ENCODE data around the gene CNKSR3. TPM values are rescaled to one million over a fixed set of nuclear protein-coding genes. Genes with fewer than 3 reads are reported as not detected.
A peak's percentile ranks its signal among the peaks of the same experiment; 100 is the strongest.

The CNKSR3 gene
- polyA plus RNA-seq, 1 donor from 2014 or later: not detected

GRCh38 chr6:154399097-154399496, 111.4 kb downstream of the CNKSR3 start:
- peaks cover 6% of the 10 kb centered on the region for H3K27me3 Mint-ChIP-seq
- H3K9me3 Mint-ChIP-seq: no peaks in the 10 kb centered on the region
- no peaks in the 10 kb centered on the region for H3K4me1 Mint-ChIP-seq
- H3K27ac Mint-ChIP-seq: no peak overlapping the region
- H3K36me3 Mint-ChIP-seq: no peaks in the 10 kb centered on the region
- H3K4me3 Mint-ChIP-seq: no peak overlapping the region

GRCh38 chr6:154397491-154398195, 112.8 kb downstream of the CNKSR3 start:
- Mint-ChIP-seq H3K27ac (no peak overlapping the region), H3K27me3 (peaks cover 6% of the 10 kb centered on the region), H3K36me3 (no peaks in the 10 kb centered on the region), H3K4me3 (no peak overlapping the region), H3K4me1 (no peaks in the 10 kb centered on the region), H3K9me3 (no peaks in the 10 kb centered on the region)

GRCh38 chr6:154395878-154396277, 114.6 kb downstream of the CNKSR3 start:
- peaks cover 8% of the 10 kb centered on the region for H3K27me3 Mint-ChIP-seq
- H3K36me3 Mint-ChIP-seq: peaks cover 1% of the 10 kb centered on the region

GRCh38 chr6:154395316-154395715, 115.2 kb downstream of the CNKSR3 start:
- H3K4me1 Mint-ChIP-seq: peaks cover 0 to 1% (median 0%) of the 10 kb centered on the region in 3 donors
- H3K27me3 Mint-ChIP-seq: peaks cover 8% of the 10 kb centered on the region
- peaks cover 0 to 4% (median 0%) of the 10 kb centered on the region in 3 donors for H3K9me3 Mint-ChIP-seq
- no peak overlapping the region for H3K4me3 Mint-ChIP-seq
- H3K36me3 Mint-ChIP-seq: peaks cover 1% of the 10 kb centered on the region
- H3K27ac Mint-ChIP-seq: no peak overlapping the region

More at GRCh38 chr6:154395878-154396277, 114.6 kb downstream of the CNKSR3 start:
- peaks cover 0 to 1% (median 0%) of the 10 kb centered on the region in 3 donors for H3K4me1 Mint-ChIP-seq
- H3K4me3 Mint-ChIP-seq: no peak overlapping the region
- no peak overlapping the region for H3K27ac Mint-ChIP-seq
- H3K9me3 Mint-ChIP-seq: peaks cover 0 to 4% (median 0%) of the 10 kb centered on the region in 3 donors

DNA sequence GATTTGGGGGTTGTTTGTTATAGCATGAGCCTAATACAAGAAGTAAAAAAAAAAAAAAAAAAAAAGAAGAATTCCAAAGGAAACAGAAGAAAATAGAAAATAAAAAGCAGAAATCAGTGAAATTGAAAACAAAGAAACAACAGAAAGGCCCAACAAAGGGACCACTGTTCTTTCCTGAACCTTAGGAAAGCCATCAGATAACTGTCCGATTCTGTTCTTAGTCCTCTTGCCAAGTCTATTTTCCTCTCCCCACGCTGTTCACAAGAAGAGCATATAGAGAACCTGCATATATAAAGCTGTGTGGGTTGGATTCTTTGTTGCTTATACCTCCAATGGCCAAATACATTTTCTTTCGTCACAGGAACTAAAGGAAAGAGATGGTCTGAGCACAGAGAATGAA, 115.9 kb downstream of the CNKSR3 start:
- H3K4me3 Mint-ChIP-seq: no peak overlapping the region
- peak overlapping the region in 2 of 3 donors; percentile 8 to 72 for H3K27ac Mint-ChIP-seq

GRCh38 chr6:154390034-154390433, 120.5 kb downstream of the CNKSR3 start:
- Mint-ChIP-seq H3K27ac (no peak overlapping the region), H3K27me3 (peaks cover 11% of the 10 kb centered on the region), H3K36me3 (peaks cover 1% of the 10 kb centered on the region)

More for the DNA sequence above, 115.9 kb downstream of the CNKSR3 start:
- H3K4me1 Mint-ChIP-seq: peaks cover 0 to 1% (median 0%) of the 10 kb centered on the region in 3 donors
- H3K36me3 Mint-ChIP-seq: peaks cover 1% of the 10 kb centered on the region
- H3K9me3 Mint-ChIP-seq: peaks cover 4% of the 10 kb centered on the region in 3 donors
- peaks cover 8% of the 10 kb centered on the region for H3K27me3 Mint-ChIP-seq

DNA sequence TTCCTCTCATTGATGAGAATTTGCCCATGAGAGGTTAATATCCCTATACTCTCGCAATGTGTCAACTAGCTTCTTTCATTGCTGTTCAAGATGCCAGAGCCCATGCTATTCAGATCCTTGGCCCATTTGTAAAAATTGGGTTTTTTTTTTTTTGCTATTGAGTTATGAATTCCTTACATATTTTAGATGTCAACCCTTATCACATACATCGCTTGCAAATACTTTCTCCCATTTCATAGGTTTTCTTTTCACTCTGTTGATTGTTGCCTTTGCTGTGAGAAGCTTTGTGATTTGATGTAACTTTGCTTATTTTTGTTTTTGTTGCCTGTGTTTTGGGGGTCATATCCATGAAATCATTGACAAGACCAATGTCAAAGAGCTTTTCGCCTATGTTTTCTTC, 121.7 kb downstream of the CNKSR3 start:
- Mint-ChIP-seq H3K27ac (no peak overlapping the region), H3K4me3 (no peak overlapping the region), H3K9me3 (peaks cover 6 to 11% (median 11%) of the 10 kb centered on the region in 3 donors), H3K27me3 (peaks cover 11% of the 10 kb centered on the region), H3K4me1 (peaks cover 0 to 1% (median 0%) of the 10 kb centered on the region in 3 donors), H3K36me3 (peaks cover 1% of the 10 kb centered on the region)

More at GRCh38 chr6:154390034-154390433, 120.5 kb downstream of the CNKSR3 start:
- Mint-ChIP-seq H3K9me3 (peaks cover 6 to 11% (median 11%) of the 10 kb centered on the region in 3 donors), H3K4me3 (no peak overlapping the region), H3K4me1 (peaks cover 0 to 1% (median 0%) of the 10 kb centered on the region in 3 donors)

DNA sequence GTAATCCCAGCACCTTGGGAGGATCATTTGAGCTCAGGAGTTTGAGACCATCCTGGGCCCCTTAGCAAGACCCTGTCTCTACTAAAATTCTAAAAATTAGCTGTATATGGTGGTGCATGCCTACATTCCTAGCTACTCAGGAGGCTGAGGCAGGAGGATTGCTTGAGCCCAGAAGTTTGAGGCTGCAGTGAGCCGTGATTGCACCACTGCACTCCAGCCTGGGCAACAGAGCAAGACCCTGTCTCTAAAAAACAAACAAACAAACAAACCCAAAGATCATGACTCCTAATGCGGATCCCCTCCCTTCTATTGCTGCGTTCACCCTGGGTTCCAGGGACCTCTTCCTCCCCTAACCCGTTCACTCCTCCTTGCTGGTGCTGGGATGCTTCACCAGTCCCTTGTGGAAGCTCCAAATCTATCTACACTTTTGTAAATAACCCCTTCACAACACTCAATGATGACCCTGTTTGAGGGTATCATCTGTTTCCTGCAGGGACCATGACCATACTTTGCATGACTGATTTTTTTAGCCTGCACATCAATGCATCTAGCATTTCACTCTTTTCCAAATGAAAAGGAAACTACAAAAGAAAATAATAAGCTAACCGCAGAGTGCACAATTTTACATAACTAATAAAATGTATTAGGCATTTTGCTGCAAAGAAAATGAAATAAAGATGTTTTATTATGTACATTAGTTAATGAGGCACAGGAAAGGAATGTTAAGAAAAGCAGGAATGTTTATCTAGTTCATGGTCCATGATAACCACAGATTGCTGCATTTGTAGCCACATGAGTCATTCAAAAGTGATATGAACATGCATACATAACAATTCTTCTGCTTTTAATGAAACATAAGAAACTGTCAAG, 123.4 kb downstream of the CNKSR3 start:
- H3K27ac Mint-ChIP-seq: no peak overlapping the region

DNA sequence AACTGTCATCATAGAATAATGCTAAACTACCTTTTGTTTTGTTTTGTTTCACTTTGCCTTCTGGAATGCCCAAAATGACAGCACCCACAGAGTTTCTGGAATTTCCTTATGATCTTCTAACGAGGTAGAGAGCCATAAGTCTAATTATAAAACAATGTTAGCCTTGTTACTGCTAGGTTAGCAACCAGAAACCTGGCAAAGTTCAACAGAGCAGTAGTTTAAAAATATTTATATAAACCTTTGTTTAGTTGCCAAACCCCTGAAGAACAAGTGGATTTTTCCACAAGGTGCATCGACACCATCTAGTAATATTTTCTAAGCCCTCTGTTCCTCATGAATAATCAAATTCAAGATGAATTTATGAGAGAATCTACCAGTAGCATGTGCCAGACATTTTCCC, 126.3 kb downstream of the CNKSR3 start:
- Mint-ChIP-seq H3K36me3 (no peaks in the 10 kb centered on the region), H3K4me1 (no peaks in the 10 kb centered on the region), H3K27ac (no peak overlapping the region), H3K9me3 (peaks cover 0 to 8% (median 8%) of the 10 kb centered on the region in 3 donors), H3K27me3 (peaks cover 5% of the 10 kb centered on the region), H3K4me3 (no peak overlapping the region)

More for the DNA sequence above, 123.4 kb downstream of the CNKSR3 start:
- Mint-ChIP-seq H3K9me3 (peaks cover 6 to 15% (median 14%) of the 10 kb centered on the region in 3 donors), H3K4me1 (peaks cover 0 to under 1% (median 0%) of the 10 kb centered on the region in 3 donors), H3K36me3 (peaks cover 1% of the 10 kb centered on the region), H3K27me3 (peaks cover 6% of the 10 kb centered on the region), H3K4me3 (no peak overlapping the region)

DNA sequence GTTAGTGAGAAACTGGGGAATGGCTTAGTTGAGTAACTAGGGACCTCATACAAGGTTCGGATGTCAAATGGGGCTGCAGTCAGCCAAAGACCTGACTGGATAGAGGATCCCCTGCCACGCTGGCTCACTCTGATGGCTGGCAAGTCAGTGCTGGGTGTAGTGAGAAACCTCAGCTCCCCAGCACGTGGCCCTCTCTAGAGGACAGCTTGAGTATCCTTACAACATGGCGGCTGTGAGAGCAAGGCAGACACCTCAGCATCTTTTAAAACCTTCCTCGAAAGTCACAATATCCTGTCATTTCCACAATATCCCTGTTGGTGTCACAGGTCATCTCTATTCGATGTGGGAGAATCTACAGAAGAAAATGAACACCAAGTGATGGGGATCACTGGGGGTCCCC, 127.2 kb downstream of the CNKSR3 start:
- peaks cover 5% of the 10 kb centered on the region for H3K27me3 Mint-ChIP-seq
- H3K9me3 Mint-ChIP-seq: peaks cover 0 to 5% (median 4%) of the 10 kb centered on the region in 3 donors
- H3K27ac Mint-ChIP-seq: no peak overlapping the region
- H3K36me3 Mint-ChIP-seq: no peaks in the 10 kb centered on the region
- H3K4me1 Mint-ChIP-seq: no peaks in the 10 kb centered on the region
- H3K4me3 Mint-ChIP-seq: no peak overlapping the region

- Mint-ChIP-seq H3K27me3 (peaks cover 5% of the 10 kb centered on the region), H3K27ac (no peak overlapping the region), H3K4me1 (no peaks in the 10 kb centered on the region), H3K4me3 (no peak overlapping the region), H3K9me3 (peaks cover 0 to 5% (median 4%) of the 10 kb centered on the region in 3 donors), H3K36me3 (no peaks in the 10 kb centered on the region)
Measured at GRCh38 chr6:154382740-154383139, 127.7 kb downstream of the CNKSR3 start.

DNA sequence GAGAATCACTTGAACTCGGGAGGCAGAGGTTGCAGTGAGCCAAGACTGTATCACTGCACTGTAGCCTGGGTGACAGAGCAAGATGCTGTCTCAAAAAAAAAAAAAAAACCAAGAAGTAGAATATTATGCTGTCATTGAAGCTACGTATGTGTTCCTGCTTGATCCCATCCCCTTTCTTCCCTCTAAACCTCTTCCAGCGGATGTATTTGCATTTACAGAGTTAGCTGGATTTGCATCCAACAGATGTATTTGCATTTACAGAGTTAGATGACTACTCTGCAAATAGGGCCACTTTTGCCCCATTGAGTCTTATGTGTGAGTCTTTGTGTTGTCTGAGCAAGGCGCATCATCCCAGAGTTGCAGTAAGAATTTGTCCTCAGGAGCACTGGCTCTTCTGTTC, 128.9 kb downstream of the CNKSR3 start:
- no peak overlapping the region for H3K4me3 Mint-ChIP-seq
- no peaks in the 10 kb centered on the region for H3K4me1 Mint-ChIP-seq
- H3K27ac Mint-ChIP-seq: peak overlapping the region in 1 of 3 donors; percentile 5
- H3K36me3 Mint-ChIP-seq: no peaks in the 10 kb centered on the region
- H3K27me3 Mint-ChIP-seq: peaks cover 1% of the 10 kb centered on the region
- peaks cover 0 to 5% (median 3%) of the 10 kb centered on the region in 3 donors for H3K9me3 Mint-ChIP-seq

GRCh38 chr6:154380741-154381140, 129.7 kb downstream of the CNKSR3 start:
- H3K27ac Mint-ChIP-seq: no peak overlapping the region

DNA sequence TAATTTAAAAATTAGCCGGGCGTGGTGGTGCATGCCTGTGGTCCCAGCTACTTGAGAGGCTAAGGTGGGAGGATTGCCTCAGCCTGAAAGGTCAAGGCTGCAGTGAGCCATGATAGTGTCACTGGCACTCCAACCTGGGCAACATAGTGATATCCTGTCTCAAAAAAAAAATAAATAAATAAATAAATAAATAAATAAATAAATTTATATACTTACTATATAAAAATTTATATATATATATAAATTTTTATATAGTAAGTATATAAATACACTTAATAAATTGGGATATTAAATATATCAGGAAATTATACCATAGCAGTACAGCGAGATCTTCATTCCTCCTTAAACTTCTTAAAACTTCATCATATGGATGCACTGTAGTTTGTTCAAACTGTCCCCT, 130.9 kb downstream of the CNKSR3 start:
- Mint-ChIP-seq H3K4me1 (no peaks in the 10 kb centered on the region), H3K27me3 (no peaks in the 10 kb centered on the region), H3K9me3 (peaks cover 0 to 5% (median 3%) of the 10 kb centered on the region in 3 donors), H3K4me3 (no peak overlapping the region), H3K27ac (no peak overlapping the region), H3K36me3 (no peaks in the 10 kb centered on the region)

More at GRCh38 chr6:154380741-154381140, 129.7 kb downstream of the CNKSR3 start:
- H3K4me3 Mint-ChIP-seq: no peak overlapping the region
- H3K9me3 Mint-ChIP-seq: peaks cover 0 to 5% (median 3%) of the 10 kb centered on the region in 3 donors
- H3K36me3 Mint-ChIP-seq: no peaks in the 10 kb centered on the region
- peaks cover under 1% of the 10 kb centered on the region for H3K27me3 Mint-ChIP-seq
- H3K4me1 Mint-ChIP-seq: no peaks in the 10 kb centered on the region

DNA sequence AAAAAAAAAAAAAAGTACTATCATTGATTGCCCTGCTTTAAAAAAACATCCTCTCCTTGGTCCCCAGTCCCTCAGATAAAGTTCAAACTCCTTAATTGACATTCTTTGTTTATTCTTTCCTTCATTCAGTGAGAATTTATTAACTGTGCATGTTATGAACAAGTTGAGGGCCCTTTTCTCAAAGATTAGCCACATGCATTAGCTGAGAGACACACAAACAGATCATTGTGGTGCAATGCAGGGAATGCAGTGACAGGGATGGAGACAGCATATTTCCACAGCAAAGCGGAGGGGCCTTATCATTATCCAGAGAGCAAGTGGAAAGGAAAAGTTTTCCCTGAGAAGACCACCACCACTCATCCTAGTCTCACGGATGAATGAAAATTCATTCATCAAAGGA, 132.0 kb downstream of the CNKSR3 start:
- no peaks in the 10 kb centered on the region for H3K4me1 Mint-ChIP-seq
- H3K27ac Mint-ChIP-seq: no peak overlapping the region
- H3K36me3 Mint-ChIP-seq: no peaks in the 10 kb centered on the region
- no peaks in the 10 kb centered on the region for H3K27me3 Mint-ChIP-seq
- H3K4me3 Mint-ChIP-seq: no peak overlapping the region
- peaks cover 0 to 10% (median 3%) of the 10 kb centered on the region in 3 donors for H3K9me3 Mint-ChIP-seq

Measured in IgD-negative memory B cell (primary cell).